Cardiac muscle cell (in vitro differentiated cells and primary cell): Measurements from ENCODE around the gene RBBP8. TPM values are rescaled to one million over a fixed set of nuclear protein-coding genes. Genes with fewer than 3 reads are reported as not detected.

Source experiments
- DNase-seq, 2 donors: peaks; one replicate each; pipeline versions ENCODE4 v3.0.0 to v3.0.0-alpha.2; 2010 to 2017; ENCODE audit warnings: low read depth in 1 of 2, low spot score in 1 of 2
- H3K27ac ChIP-seq: fragments of 200-600 bp; sonication (generic); 2 replicates; pipeline ENCODE4 v1.5.1; 2016
- H3K27me3 ChIP-seq: fragments of 200-600 bp; sonication (generic); 2 replicates; pipeline ENCODE4 v1.6.0; 2016; ENCODE audit warnings: control low read depth
- H3K36me3 ChIP-seq: fragments of 200-600 bp; sonication (generic); 2 replicates; pipeline ENCODE4 v1.5.1; 2016; ENCODE audit warnings: control low read depth
- H3K4me1 ChIP-seq: fragments of 200-600 bp; sonication (generic); 2 replicates; pipeline ENCODE4 v1.8.1; 2017; ENCODE audit warnings: low read depth, mild to moderate bottlenecking, mixed run types
- H3K4me3 ChIP-seq: fragments of 200-600 bp; sonication (generic); 2 replicates; pipeline ENCODE4 v1.5.1; 2016; ENCODE audit warnings: mild to moderate bottlenecking
- H3K9me3 ChIP-seq: fragments of 200-600 bp; sonication (generic); 2 replicates; pipeline ENCODE4 v1.5.1; 2017; ENCODE audit warnings: low read depth, mild to moderate bottlenecking, control low read depth
- CTCF ChIP-seq: IDR thresholded peaks from 2 replicates; pipeline ENCODE4 v1.5.1; 2012; ENCODE audit warnings: low read depth, mild to moderate bottlenecking, low read length
- polyA plus RNA-seq: library from polyadenylated mRNA; unstranded; fragments of >200 nt; fragmentation: Nextera tagmentation; extraction: Ambion mirVana; gene quantifications from 2 replicates; pipeline ENCODE4 v1.2.1, GENCODE V29; 2016
- total RNA-seq: library from RNA; depleted of rRNA; stranded (reverse); fragments of >200 nt; gene quantifications from 2 replicates; pipeline ENCODE4 v1.2.3, GENCODE V29; 2016

The RBBP8 gene
- total and polyA plus RNA-seq, 2 experiments from 2014 or later = 27.4 to 30.1 TPM

GRCh38 chr18:22933966-22934423 is 867 bp downstream of the RBBP8 start:
- no peak overlapping the region for H3K27ac ChIP-seq
- no peak for DNase-seq

DNA sequence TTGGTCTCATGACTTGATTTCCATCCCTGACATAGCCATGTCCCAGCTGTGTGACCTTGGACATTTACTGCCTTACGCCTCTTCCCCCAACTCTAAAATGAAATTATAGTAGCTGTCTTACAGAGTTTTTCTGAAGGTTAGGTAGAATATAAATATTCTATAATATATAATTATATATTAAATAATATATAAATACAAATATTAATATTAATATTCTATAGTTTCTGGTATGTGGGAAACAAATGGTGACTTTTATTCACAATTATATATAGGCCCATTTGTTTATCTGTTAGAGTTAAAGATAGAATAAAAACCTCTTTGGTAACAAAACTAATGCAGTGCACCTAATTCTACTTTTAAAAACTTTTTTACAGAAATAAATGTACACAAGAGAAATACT is 1.7 kb downstream of the RBBP8 start:
- TF ChIP-seq CTCF = no peak
- peak overlapping the region; percentile 53 for H3K4me3 ChIP-seq
- no peaks in the 10 kb centered on the region for H3K9me3 ChIP-seq

More at GRCh38 chr18:22933966-22934423, 867 bp downstream of the RBBP8 start:
- Histone ChIP-seq H3K4me3 (peak overlapping the region; percentile 53), H3K9me3 (no peaks in the 10 kb centered on the region), H3K27me3 (no peaks in the 10 kb centered on the region), H3K4me1 (peaks cover 50% of the 10 kb centered on the region), H3K36me3 (no peaks in the 10 kb centered on the region)
- no peak for TF ChIP-seq CTCF

GRCh38 chr18:22935431-22935830 is 2.3 kb downstream of the RBBP8 start:
- Histone ChIP-seq H3K4me1 (peaks cover 39% of the 10 kb centered on the region), H3K4me3 (peak overlapping the region; percentile 53), H3K36me3 (no peaks in the 10 kb centered on the region), H3K9me3 (no peaks in the 10 kb centered on the region), H3K27ac (no peak overlapping the region), H3K27me3 (no peaks in the 10 kb centered on the region)
- TF ChIP-seq CTCF = no peak
- no peak for DNase-seq

More for the DNA sequence above, 1.7 kb downstream of the RBBP8 start:
- Histone ChIP-seq H3K4me1 (peaks cover 45% of the 10 kb centered on the region), H3K36me3 (no peaks in the 10 kb centered on the region), H3K27me3 (no peaks in the 10 kb centered on the region), H3K27ac (no peak overlapping the region)
- no peak for DNase-seq

DNA sequence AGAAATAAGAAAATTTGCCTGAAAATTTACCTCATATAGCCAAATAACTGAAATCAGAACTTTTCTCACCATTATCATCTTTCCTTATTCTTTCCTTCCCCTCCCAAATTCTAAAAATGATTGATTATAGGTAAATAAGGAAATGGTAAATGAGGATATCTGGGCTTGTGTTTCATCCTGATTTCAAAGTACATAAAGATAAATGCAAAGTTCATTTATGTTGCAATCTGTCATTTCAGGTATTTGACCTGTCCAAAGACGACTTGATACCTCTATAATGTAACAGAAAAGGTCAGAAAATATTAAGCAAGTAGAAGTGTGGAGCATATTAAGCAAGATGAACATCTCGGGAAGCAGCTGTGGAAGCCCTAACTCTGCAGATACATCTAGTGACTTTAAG is 3.4 kb downstream of the RBBP8 start:
- no peak for TF ChIP-seq CTCF
- peaks cover 29% of the 10 kb centered on the region for H3K4me1 ChIP-seq
- no peak overlapping the region for H3K27ac ChIP-seq
- DNase-seq = no peak
- H3K27me3 ChIP-seq = no peaks in the 10 kb centered on the region
- H3K9me3 ChIP-seq = no peaks in the 10 kb centered on the region
- H3K36me3 ChIP-seq = no peaks in the 10 kb centered on the region
- no peak overlapping the region for H3K4me3 ChIP-seq

DNA sequence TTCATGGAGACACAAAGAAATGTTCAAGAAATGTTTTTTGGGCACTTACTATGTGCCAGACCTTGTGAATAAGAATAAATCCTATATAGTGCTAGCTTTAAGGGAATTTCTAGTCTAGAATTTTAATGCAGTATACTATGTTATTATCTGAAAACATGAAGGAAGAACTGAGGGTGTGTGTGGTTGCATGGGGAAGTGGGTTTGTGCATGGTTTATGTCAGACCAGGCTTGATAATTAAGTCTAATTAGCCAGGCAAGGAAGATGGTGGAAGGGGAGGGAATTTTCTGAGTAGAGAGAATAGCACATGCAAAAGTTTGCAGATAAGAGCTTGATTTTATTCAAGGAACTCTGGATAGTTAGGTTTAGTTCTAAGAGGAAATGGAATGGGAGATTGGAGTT is 6.5 kb downstream of the RBBP8 start:
- Histone ChIP-seq H3K27ac (no peak overlapping the region), H3K4me1 (peaks cover 9% of the 10 kb centered on the region), H3K4me3 (no peak overlapping the region), H3K36me3 (no peaks in the 10 kb centered on the region), H3K27me3 (no peaks in the 10 kb centered on the region), H3K9me3 (no peaks in the 10 kb centered on the region)
- DNase-seq = no peak
- no peak for TF ChIP-seq CTCF

GRCh38 chr18:22943847-22944246 is 10.7 kb downstream of the RBBP8 start:
- Histone ChIP-seq H3K9me3 (no peaks in the 10 kb centered on the region), H3K4me1 (peaks cover 7% of the 10 kb centered on the region), H3K36me3 (peaks cover 14% of the 10 kb centered on the region), H3K4me3 (no peak overlapping the region), H3K27ac (no peak overlapping the region), H3K27me3 (no peaks in the 10 kb centered on the region)
- DNase-seq = no peak
- TF ChIP-seq CTCF = no peak
